Measurements from ENCODE around the gene CELF5.
A peak's percentile ranks its signal among the peaks of the same experiment; 100 is the strongest.
"Not testable (repeated sequence)": the region's sequence is repeated elsewhere in the genome, so short reads cannot be mapped to it uniquely, and the experiment has no call there.

The CELF5 gene

DNA sequence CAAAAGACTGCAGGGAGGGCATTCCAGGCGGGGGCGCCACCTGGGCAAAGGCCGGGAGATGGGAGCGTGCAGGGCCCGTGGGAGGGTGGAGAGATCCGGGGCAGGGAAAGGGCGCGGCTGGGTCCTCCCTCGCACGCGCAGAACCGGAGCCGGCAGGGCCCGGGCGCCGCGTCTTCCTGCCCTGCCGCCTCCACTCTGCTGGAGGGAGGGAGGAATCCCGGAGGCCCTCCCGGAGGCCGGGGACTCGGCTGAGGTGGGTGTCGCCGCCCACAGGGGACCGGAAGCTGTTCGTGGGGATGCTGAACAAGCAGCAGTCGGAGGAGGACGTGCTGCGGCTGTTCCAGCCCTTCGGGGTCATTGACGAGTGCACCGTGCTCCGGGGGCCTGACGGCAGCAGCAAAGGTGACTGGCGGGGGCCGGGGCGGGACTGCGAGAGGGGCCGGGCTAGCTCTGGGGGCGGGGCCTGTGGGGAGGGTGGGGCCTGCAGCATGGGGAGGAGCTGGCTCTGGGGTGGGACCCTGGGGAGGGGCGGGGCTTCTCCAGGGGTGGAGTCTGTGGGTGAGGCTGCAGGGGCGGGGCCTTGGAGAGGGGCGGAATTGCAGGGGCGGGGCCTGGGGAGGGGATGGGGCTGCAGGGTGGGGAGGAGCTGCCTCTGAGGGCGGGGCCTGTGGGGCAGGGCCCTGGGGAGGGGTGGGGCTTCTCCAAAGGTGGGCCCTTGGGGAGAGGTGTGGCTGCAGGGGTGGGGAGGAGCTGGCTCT is 51.3 kb downstream of the CELF5 start:
- DNase-seq = peak; percentile 15

DNA sequence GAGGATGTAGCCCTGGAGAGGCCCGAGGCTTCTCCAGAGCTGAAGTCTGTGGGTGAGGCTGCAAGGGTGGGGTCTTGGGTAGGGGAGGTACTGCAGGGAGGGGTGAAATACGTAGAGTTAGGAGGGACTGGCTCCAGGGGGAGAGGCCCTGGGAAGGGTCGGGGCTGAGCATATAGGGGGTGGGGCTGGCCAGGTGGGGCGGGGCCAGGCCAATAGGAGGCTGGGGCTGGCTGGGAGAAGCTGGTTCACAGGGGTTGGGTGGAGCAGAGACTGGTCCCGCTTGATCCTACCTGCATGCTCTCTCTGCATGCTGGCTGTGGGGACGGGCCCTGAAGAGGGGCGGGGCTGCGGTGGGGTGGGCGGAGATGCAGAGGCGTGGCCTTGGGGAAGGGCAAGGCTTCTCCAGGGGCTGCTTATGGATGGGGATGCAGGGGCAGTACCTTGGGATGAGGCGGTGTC is 51.9 kb downstream of the CELF5 start:
- DNase-seq = no peak

DNA sequence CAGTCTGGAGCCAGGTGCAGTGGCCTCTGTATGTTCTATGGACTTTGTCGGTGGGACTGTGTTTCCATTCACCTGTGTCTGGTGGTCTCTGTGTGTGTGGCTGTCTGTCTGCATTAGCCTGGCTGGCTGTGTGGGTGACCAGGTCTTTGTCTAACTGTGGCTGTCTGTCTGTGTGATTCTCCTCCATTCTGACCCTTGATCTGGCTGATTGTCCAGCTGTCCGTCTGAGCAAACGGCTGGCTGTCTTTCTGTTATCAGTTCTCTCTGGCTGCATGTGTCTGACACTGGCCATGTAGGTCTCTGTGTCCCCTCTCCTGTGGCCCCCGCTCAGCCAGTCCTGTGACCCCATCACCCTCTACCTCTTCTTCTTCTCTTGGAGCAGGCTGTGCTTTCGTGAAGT is 53.2 kb downstream of the CELF5 start:
- DNase-seq = no peak

DNA sequence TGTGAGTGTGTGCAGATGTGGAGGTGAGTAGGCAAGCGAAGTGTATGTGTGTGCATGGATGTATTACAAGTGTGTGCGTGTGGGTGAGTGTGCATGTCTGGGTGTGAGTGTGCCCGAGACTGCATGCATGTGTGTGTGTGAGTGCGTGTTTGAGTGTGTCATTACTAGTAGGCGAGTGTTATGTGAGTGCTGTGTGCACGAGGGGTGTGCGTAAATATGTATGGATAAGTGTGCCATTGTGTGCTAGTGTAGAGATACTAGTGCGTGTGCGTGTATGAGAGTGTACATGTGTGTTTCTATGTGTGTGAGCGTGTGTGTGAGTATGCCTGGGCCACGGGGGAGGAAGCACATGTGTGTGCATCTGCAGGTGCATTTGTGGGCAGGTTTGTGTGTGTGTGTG is 53.8 kb downstream of the CELF5 start:
- DNase-seq = no peak

DNA sequence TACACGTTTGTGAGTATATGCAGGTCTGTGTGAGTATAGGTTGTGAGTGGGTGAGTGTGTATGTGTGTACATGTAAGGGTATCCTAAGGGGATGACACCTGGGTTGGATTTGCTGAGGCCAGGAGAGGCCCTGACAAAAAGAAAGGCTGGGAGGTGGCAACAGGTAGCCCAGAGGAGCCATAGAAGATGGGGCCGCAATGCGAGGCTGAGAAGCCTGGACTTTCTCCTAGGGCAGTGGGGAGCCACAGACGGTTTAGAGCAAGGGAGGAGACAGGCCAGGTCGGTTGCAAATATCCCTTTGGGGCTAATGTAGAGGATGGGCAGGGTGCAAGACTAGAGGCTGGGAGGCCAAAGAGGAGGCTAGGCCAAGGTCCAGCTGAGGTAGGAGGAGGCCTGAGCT is 54.3 kb downstream of the CELF5 start:
- no peak for DNase-seq

DNA sequence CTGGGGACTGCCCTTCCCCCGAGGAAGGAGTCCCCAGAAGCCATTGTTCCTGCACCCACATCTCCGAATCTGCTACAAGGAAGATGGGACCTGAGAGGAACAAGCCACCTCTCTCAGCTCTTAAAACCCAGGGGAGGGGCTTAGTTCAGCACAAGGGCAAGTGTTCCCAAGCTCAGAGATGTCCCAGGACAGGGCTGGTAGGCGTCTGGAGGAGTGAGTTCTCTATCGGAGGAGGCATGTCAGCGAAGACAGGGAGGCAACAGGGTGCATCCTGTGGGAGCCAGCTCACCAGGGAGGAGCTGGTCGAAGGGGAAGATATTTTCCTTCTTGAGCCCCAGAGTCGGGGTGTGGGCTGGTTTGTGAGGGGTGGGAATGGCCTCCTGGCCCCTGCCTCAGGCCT is 54.8 kb downstream of the CELF5 start:
- DNase-seq = no peak

DNA sequence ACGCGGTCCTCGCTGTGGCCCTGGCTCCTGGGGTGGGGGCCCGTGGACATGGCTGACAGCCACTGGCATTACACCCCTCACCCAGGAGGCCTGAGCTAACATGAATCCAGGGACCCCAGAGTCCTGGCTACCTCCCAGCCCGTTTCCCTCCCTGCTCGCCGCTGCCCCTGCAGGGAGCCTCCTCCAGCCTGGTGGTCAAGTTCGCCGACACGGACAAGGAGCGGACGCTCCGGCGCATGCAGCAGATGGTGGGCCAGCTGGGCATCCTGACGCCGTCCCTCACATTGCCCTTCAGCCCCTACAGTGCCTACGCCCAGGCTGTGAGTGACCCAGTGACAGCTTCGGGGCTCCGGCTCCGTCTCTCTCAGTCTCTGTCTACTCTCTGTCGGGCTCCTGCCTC is 56.6 kb downstream of the CELF5 start:
- no peak for DNase-seq

DNA sequence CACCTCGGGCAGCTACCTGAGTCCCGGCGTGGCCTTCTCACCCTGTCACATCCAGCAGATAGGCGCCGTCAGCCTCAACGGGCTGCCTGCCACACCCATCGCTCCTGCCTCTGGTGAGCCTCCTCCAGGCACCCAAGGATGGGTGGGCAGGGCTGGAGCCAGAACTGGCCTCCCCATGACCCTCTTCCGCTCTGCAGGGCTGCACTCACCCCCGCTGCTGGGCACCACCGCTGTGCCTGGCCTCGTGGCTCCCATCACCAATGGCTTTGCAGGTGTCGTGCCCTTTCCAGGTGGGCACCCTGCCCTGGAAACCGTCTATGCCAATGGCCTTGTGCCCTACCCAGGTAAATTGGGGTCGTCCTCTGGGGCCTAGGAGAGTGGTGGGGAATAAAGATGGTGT is 57.7 kb downstream of the CELF5 start:
- DNase-seq = no peak

DNA sequence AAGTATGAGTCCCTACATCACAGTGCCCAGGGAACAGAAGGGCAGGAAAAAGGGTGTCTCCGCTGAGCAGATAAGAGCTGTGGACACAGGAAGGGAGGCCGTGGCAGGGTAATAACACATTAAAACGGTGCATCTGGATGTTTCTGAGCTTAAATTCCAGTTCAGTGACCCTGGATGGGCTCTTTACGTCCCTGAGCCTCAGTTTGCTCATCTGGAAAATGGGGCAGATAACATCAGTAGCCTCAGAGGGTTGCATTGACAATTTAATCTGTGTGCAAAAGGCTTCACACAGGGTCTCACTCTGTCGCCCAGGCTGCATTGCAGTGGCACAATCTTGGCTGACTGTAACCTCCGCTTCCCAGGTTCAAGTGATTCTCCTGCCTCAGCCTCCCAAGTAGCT is 58.1 kb downstream of the CELF5 start:
- no peak for DNase-seq

DNA sequence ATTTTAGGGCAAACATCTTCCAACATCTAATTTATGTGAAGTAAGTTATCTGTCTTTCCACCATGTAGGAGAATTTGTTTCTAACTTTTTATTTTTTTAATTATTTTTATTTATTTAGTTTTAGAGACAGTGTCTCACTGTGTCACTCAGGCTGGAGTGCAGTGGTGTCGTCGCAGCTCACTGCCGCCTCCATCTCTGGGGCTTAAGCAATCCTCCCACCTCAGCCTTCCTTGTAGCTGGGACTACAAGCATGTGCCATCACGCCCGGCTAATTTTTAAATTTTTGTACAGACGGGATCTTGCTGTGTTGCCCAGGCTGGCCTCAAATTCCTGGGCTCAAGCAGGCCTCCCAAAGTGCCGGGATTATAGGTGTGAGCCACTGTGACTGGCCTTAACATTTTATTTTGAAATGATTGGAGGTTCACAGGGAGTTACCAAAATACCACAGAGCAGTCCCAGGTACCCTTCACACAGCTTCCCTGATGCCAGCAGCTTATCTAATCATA is 58.8 kb downstream of the CELF5 start:
- DNase-seq = no peak

DNA sequence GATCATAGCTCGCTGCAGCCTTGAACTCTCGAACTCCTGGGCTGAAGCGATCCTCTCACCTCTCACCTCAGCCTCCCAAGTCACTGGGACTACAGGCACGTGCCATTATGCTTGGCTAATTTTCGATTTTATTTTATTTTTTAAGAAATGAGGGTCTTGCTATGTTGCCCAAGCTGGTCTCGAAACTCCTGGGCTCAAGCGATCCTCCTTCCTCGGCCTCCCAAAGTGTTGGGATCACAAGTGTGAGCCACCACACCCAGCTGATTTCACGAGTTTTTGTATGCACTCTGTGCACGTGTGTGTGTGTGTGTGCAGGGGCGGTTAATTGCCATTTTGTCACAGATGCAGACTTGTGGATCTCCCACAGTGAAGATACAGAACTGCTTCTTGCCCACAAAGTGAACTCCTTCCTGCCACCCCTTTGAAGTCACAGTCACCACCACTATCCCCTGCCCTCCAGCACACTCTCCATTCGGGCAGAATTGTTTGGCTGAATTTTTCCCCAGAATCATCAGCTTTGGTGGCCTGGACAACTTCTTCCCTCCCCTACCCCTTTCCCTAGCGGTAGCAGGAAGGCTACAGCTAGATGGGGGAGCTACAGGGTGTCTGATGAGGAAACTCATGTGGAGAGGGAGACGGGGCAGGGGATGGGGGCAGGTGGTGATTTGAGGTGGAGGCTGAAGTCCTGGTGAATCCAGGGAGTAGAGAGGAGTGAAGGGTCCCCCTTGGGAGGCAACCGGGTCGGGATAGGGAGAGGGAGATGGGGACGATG is 59.6 kb downstream of the CELF5 start:
- DNase-seq = no peak

DNA sequence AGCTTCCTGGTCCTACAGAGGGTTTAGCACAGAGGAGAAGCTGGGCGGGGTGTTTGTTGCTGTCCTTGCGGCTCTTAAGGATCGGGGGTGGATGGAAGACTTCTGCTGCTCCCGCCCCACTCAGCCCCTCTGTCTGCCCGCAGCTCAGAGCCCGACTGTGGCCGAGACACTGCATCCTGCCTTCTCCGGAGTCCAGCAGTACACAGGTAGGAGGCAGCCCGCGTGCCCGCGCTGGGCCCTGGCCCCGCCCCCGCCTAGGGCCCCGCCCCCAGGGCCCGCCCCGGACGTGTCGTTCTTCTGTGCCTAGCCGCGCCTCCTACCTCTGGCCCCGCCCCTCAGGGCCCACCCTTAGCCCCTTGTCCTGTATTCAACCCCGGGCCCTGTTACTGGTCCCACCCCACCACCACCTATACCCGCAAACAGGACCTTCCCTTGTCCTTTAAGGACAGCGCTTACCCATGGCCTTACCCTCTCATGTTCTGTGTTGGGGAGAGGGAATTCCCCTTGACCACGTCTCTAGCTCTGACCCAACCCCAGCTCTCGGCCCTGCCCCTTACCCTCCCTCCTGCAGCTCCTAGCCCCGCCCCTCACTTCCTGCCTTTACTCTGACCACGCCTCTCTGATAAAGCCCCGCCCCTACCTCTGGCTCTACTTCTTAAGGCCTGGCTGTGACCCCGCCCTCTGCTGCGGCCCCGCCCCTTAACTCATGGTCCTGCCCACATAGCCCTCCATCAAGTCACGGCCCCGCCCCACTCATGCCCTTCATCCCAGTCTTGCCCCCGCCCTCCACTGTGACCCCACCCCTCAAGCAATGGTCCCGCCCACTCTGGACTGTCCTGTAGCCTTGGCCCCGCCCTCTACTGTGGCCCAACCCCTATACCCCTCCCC is 60.5 kb downstream of the CELF5 start:
- no peak for DNase-seq

DNA sequence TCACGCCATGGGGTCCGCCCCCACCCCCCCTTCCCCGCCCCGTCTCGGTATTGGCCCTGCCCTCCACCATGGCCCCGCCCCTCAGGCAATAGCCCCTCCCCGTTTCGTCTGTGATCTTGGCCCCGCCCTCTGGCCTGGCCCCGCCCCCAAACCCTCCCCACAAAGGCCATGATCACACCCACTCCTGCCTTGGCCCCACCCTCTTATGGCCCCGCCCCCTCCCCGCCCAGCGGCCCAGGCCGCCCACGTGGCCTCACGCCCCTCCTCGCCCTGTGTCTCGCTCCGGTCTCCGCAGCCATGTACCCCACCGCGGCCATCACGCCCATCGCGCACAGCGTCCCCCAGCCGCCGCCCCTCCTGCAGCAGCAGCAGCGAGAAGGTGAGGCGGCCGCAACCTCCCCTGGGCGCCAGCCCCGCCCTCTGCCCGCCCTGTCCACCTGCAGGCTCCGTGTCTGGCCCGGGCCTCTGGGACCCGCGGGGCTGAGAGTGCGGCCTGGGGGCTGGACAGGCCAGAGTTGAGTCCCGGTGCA is 61.3 kb downstream of the CELF5 start:
- DNase-seq = no peak

DNA sequence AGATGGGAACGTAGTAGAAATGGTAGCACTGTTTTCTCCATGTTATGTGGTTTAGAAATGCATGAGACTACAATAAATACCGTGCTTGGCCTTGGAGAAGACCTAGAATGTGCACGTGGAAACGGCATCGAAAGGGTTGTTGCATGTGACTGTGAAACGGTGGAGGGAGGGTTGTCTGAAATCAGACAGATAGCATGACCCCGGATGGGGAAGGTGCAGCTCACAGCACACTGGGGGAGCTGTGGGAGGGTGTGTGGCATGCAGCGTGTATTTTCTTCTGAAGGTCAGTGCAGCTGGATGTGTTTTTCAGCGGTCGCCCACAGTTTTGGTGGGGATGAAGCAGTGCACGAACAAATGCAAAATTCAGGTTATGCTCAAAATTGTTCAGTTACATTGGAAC is 63.4 kb downstream of the CELF5 start:
- no peak for DNase-seq

DNA sequence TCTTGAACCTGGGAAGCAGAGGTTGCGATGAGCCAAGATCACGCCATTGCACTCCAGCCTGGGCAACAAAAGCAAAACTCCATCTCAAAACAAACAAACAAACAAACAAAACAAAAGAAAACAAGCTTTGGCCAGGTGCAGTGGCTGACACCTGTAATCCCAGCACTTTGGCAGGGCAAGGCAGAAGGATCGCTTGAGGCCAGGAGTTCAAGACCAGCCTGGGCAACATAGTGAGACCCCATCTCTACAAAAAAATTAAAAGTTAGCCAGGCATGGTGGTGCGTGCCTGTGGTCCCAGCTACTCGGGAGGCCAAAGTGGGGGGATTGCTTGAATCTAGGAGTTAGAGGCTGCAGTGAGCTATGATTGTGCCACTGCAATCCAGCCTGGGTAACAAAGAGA is 64.0 kb downstream of the CELF5 start:
- DNase-seq = not testable (repeated sequence)

DNA sequence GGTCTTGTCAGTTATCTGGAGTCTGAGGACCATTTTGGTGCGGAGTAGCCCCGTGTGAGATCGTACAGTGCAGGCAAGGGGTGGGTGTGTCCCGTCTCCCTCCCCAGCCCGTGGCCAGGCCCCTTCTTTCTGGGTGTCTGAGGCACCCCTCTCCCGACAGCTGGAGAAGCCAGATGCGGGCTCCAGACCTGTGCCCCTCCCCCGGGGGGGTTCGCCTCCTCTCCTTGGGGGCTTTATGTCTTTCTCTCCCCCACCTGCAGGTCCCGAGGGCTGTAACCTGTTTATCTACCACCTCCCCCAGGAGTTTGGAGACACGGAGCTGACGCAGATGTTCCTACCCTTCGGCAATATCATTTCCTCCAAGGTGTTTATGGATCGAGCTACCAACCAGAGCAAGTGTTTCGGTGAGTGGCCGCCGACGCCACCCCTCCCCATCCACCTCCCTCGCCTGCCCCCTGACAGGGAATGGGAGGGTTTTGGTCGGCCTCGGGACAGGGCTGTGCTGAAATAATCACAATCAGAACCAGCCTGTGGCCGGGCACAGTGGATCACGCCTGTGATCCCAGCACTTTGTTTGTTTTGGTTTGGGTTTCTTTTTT is 65.6 kb downstream of the CELF5 start:
- DNase-seq = no peak

DNA sequence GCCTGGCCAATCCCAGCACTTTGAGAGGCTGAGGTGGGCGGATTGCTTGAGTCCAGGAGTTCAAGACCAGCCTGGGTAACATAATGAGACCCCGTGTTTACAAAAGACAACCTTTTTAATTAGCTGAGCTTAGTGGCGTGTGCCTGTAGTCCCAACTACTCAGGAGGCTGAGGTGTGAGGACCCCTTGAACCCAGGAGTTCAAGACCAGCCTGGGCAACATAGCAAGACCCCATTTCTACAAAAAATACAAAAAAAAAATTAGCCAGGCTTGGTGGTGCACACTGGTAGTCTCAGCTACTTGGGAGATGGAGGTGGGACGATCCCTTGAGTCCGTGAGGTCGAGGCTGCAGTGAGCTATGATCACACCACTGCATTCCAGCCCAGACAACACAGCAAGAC is 66.4 kb downstream of the CELF5 start:
- DNase-seq = not testable (repeated sequence)

DNA sequence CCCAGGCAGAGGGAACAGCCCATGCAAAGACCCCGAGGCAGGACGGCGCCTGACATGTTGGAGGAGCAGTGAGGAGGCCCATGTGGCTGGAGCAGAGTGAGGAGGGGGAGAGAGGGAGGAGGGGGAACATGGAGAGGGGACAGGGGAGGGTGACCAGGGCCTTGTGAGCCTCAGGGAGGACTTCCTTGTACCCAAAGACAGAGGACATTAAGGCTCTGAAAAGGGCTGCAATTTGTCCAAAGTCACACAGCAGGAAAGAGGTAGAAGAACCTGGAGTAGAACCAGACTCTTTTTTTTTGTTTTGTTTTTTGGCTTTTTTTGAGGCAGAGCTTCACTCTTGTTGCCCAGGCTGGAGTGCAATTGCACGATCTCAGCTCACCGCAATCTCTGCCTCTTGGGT is 67.2 kb downstream of the CELF5 start:
- no peak for DNase-seq

DNA sequence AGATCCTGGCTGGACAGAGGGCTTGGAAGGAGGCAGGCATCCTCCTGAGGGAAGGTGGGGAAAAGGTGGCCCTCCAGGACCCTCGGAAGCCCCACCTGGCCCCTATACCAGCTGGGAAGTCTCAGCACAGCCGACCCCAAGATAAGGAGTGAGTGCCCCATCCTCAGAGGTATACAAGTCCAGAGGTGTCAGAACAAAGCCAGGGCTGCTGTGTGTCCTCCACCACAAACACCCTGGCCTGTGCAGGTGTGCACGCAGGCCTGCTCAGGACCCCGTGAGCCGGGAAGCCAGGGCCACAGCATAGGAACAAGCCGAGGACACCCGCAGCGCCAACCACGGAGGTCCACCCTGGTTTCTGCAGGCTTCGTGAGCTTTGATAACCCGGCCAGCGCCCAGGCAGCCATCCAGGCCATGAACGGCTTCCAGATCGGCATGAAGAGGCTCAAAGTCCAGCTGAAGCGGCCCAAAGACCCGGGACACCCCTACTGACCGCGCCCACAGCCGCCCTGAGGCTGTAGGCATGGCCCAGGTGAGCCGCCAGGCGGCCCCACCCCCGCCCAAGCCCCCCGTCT is 68.6 kb downstream of the CELF5 start:
- DNase-seq = no peak

DNA sequence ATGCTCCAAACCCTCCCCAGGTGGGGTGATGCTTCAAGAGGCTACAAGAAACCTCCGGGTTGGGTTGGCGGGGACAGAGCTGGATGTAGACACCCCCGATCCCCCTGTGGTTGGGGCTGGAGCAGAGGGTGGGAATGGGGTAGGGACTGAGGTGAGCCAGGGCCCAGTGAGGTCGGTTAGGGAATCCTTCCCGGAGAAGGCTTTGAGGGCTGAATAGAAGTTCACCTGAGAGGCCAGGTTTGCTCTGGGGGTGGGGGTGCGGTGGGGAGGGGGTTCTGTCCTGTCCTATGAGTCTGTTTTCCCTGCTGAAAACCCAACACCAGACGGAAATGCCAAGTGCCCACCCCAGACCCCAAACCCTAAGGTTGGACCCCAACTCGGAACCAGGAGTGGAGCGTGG is 69.1 kb downstream of the CELF5 start:
- DNase-seq = no peak

DNA sequence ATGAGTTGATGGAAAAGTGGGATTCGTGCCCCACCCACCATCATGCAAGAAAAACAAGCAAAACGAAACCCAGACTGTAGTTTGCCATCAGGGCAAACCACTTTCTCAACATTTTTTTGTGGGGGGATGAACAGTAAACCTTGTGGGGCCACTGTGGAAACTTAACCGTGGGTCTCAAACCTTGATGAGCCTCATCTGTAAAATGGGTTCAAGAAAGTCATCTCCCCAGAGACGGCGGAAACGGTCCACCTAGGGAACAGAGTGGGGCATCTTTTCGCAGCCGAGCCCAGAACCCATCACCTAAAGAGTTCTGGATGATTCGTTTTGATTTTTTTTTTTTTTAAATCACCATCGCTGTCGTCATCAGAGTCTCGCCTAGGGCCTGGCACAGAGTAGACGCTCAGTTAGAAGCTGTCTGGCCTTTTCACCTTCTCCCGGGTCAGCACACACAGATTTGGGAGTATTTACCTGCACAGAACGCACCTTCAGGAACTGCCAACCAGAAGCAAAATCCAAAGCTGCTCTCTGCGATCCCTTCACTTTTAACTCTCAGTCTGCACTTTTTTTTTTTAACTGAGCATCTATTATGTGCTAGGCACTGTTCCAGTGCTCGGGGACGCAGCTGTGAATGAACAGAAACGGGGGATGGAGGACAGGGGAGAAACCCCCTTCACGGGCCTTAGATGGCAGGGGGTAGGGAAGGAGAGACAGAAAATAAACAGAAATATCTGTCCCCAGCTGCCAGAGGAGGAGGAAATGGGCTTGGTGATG is 69.8 kb downstream of the CELF5 start:
- DNase-seq = no peak

Data from GF-D8 (cell line).